Measurements from ENCODE around the gene NRM. TPM values are rescaled to one million over a fixed set of nuclear protein-coding genes. Genes with fewer than 3 reads are reported as not detected.

NRM gene
- polyA plus RNA-seq, 1 donor from 2014 or later = 7.1 TPM

GRCh38 chr6:30657454-30657853 is 33.3 kb downstream of the NRM start:
- H3K79me2 ChIP-seq (replicated peaks; ENCODE audit: insufficient read depth, low read length) = no peaks in the 10 kb centered on the region
- no peaks in the 10 kb centered on the region for H3K9me3 ChIP-seq (ENCODE audit: low read length)
- H3K9ac ChIP-seq (ENCODE audit: low read length) = no peak overlapping the region
- H3K36me3 ChIP-seq (ENCODE audit: insufficient read depth, low read length) = no peaks in the 10 kb centered on the region
- H3K9me2 ChIP-seq (ENCODE audit: insufficient read depth, low read length) = no peaks in the 10 kb centered on the region
- no peak overlapping the region for H3K4me3 ChIP-seq (ENCODE audit: low read length)
- TF ChIP-seq RAD21 (conservative IDR thresholded peaks at IDR 0.05) (no peak), POLR2AphosphoS5 (IDR thresholded peaks at IDR 0.05) (no peak), SMC3 (conservative IDR thresholded peaks at IDR 0.05; ENCODE audit: poor library complexity) (no peak), MXI1 (conservative IDR thresholded peaks at IDR 0.05; ENCODE audit: poor library complexity, severe bottlenecking) (no peak), REST (IDR thresholded peaks at IDR 0.05; ENCODE audit: borderline replicate concordance) (no peak), EZH2 (IDR thresholded peaks at IDR 0.05; ENCODE audit: borderline replicate concordance, insufficient read depth, low read length, poor library complexity, severe bottlenecking) (no peak), TAF1 (IDR thresholded peaks at IDR 0.05; ENCODE audit: low read depth) (no peak), EP300 (conservative IDR thresholded peaks at IDR 0.05; ENCODE audit: poor library complexity, severe bottlenecking) (no peak), CTCF (IDR thresholded peaks at IDR 0.05; ENCODE audit: poor library complexity, severe bottlenecking) (no peak)
- no peak overlapping the region for H3K4me2 ChIP-seq (ENCODE audit: low read length)
- no peaks in the 10 kb centered on the region for H4K20me1 ChIP-seq (ENCODE audit: insufficient read depth)
- H3F3A ChIP-seq (ENCODE audit: insufficient read depth, low read length, poor library complexity, severe bottlenecking) = no peaks in the 10 kb centered on the region
- no peaks in the 10 kb centered on the region for H3K27me3 ChIP-seq (ENCODE audit: insufficient read depth, low read depth, low read length)
- no peak overlapping the region for H3K27ac ChIP-seq (ENCODE audit: low read length)
- no peak overlapping the region for H2AFZ ChIP-seq (ENCODE audit: low read depth, low read length)

GRCh38 chr6:30656513-30656912 is 34.3 kb downstream of the NRM start:
- no peaks in the 10 kb centered on the region for H3F3A ChIP-seq (ENCODE audit: insufficient read depth, low read length, poor library complexity, severe bottlenecking)
- no peaks in the 10 kb centered on the region for H4K20me1 ChIP-seq (ENCODE audit: insufficient read depth)
- H3K36me3 ChIP-seq (ENCODE audit: insufficient read depth, low read length) = no peaks in the 10 kb centered on the region
- no peaks in the 10 kb centered on the region for H3K9me3 ChIP-seq (ENCODE audit: low read length)
- no peak overlapping the region for H2AFZ ChIP-seq (ENCODE audit: low read depth, low read length)
- H3K9ac ChIP-seq (ENCODE audit: low read length) = no peak overlapping the region
- H3K9me2 ChIP-seq (ENCODE audit: insufficient read depth, low read length) = no peaks in the 10 kb centered on the region
- no peak overlapping the region for H3K4me3 ChIP-seq (ENCODE audit: low read length)
- TF ChIP-seq EZH2 (IDR thresholded peaks at IDR 0.05; ENCODE audit: borderline replicate concordance, insufficient read depth, low read length, poor library complexity, severe bottlenecking) (no peak), MXI1 (conservative IDR thresholded peaks at IDR 0.05; ENCODE audit: poor library complexity, severe bottlenecking) (no peak), CTCF (IDR thresholded peaks at IDR 0.05; ENCODE audit: poor library complexity, severe bottlenecking) (no peak), SMC3 (conservative IDR thresholded peaks at IDR 0.05; ENCODE audit: poor library complexity) (no peak), EP300 (conservative IDR thresholded peaks at IDR 0.05; ENCODE audit: poor library complexity, severe bottlenecking) (no peak), RAD21 (conservative IDR thresholded peaks at IDR 0.05) (no peak), TAF1 (IDR thresholded peaks at IDR 0.05; ENCODE audit: low read depth) (no peak), POLR2AphosphoS5 (IDR thresholded peaks at IDR 0.05) (no peak), REST (IDR thresholded peaks at IDR 0.05; ENCODE audit: borderline replicate concordance) (no peak)
- H3K79me2 ChIP-seq (replicated peaks; ENCODE audit: insufficient read depth, low read length) = no peaks in the 10 kb centered on the region
- H3K4me2 ChIP-seq (ENCODE audit: low read length) = no peak overlapping the region
- no peaks in the 10 kb centered on the region for H3K27me3 ChIP-seq (ENCODE audit: insufficient read depth, low read depth, low read length)
- no peak overlapping the region for H3K27ac ChIP-seq (ENCODE audit: low read length)
